ENCODE data around the gene KHDRBS1. TPM values are rescaled to one million over a fixed set of nuclear protein-coding genes. Genes with fewer than 3 reads are reported as not detected.
A peak's percentile ranks its signal among the peaks of the same experiment; 100 is the strongest.

KHDRBS1 gene
- total and polyA plus RNA-seq, 2 experiments from 2014 or later: 191 to 251 TPM

DNA sequence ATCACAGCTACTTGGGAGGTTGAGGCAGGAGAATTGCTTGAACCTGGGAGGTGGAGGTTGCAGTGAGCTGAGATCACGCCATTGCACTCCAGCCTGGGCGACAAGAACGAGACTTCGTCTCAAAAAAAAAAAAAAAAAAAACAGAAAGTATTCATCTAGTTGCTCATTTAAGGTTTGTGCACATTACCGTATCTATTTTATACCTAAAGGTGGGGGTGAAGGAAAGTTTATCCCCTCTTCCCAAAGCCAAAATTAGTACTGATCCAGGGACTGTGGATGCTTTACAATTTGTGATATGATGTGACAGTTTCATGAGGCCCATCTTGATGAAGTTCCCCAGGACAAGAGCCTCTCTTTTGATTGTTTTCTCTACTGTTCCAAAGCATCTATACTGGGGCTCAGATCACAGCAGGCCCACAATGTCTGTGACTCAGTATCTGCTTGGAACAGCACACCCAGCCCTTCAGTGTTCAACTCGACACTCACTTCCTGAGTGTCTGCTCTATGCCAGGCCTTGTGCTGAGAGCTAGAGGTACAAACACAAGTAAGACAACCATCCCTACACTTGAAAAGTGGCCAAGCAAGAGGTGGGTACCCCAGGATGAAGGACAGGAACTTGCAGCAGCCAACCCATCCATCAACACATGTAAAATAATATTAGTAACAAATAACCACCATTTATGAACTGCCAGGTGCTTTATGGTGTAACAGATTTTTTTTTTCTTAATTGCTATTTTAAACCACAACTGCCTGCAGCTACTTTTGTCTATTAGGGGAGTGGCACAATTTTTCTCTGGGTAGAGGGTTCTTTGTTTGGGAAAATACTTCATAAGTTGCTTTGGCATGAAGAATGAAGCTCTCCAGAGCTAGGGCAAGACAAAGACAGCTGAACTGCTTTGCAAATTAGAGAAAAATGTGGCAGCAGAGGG is 29.0 kb upstream of the KHDRBS1 start:
- Histone ChIP-seq H3K4me1 (ENCODE audit: insufficient read depth) (peaks cover 17% of the 10 kb centered on the region), H3K4me3 (no peak overlapping the region), H2AFZ (peak overlapping the region; percentile 75; the same call in 1 of the 2 replicates), H3F3A (replicated peaks; ENCODE audit: low read depth) (0 out of 2 replicates have a peak, but pooled peaks cover 4% of the 10 kb centered on the region), H3K9me2 (ENCODE audit: insufficient read depth) (no peaks in the 10 kb centered on the region), H4K20me1 (replicated peaks; ENCODE audit: insufficient read depth) (no peaks in the 10 kb centered on the region), H3K27me3 (ENCODE audit: insufficient read depth) (no peaks in the 10 kb centered on the region), H3K4me2 (no peak overlapping the region), H3K27ac (ENCODE audit: low read depth) (no peak overlapping the region), H3K79me2 (replicated peaks; ENCODE audit: insufficient read depth) (no peaks in the 10 kb centered on the region), H3K36me3 (ENCODE audit: insufficient read depth) (no peaks in the 10 kb centered on the region)
- no peak overlapping the region for H3K4me3 Mint-ChIP-seq
- H3K4me1 Mint-ChIP-seq: peaks cover 26% of the 10 kb centered on the region
- H3K36me3 Mint-ChIP-seq (ENCODE audit: low read depth): no peaks in the 10 kb centered on the region
- peaks cover 15% of the 10 kb centered on the region for H3K27me3 Mint-ChIP-seq (ENCODE audit: insufficient read depth, low read depth, poor library complexity)
- no peaks in the 10 kb centered on the region; the same call in 2 of the 3 replicates for H3K9me3 Mint-ChIP-seq
- TF ChIP-seq CTCF (conservative IDR thresholded peaks at IDR 0.05; ENCODE audit: low read depth in 2 of 2): no peak
- TF ChIP-seq JUNB (IDR thresholded peaks at IDR 0.05; ENCODE audit: unreplicated experiment): no peak
- TF ChIP-seq ZNF114 (CRISPR knock-in tag; IDR thresholded peaks at IDR 0.05): no peak
- ATAC-seq (no peak), DNase-seq (ENCODE audit: low spot score) (no peak)
- H3K27ac Mint-ChIP-seq: peak overlapping the region; percentile 11; the same call in 1 of the 2 replicates

GRCh38 chr1:31985430-31985829 is 28.2 kb upstream of the KHDRBS1 start:
- no peak overlapping the region for H3K4me3 Mint-ChIP-seq
- H3K27me3 Mint-ChIP-seq (ENCODE audit: insufficient read depth, low read depth, poor library complexity): peaks cover 15% of the 10 kb centered on the region
- Histone ChIP-seq H3K36me3 (ENCODE audit: insufficient read depth) (no peaks in the 10 kb centered on the region), H3K4me3 (no peak overlapping the region), H3K4me2 (no peak overlapping the region), H3K9me2 (ENCODE audit: insufficient read depth) (no peaks in the 10 kb centered on the region; the same call in 1 of the 2 replicates), H3K27me3 (ENCODE audit: insufficient read depth) (no peaks in the 10 kb centered on the region), H4K20me1 (replicated peaks; ENCODE audit: insufficient read depth) (no peaks in the 10 kb centered on the region), H3K27ac (ENCODE audit: low read depth) (no peak overlapping the region), H3F3A (replicated peaks; ENCODE audit: low read depth) (0 out of 2 replicates have a peak, but pooled peaks cover 4% of the 10 kb centered on the region), H3K79me2 (replicated peaks; ENCODE audit: insufficient read depth) (no peaks in the 10 kb centered on the region), H3K4me1 (ENCODE audit: insufficient read depth) (peaks cover 17% of the 10 kb centered on the region), H2AFZ (peak overlapping the region; percentile 75; the same call in 1 of the 2 replicates)
- H3K36me3 Mint-ChIP-seq (ENCODE audit: low read depth): no peaks in the 10 kb centered on the region; the same call in 2 of the 3 replicates
- H3K9me3 Mint-ChIP-seq: no peaks in the 10 kb centered on the region; the same call in 2 of the 3 replicates
- ATAC-seq (no peak; the same call in 2 of the 3 replicates), DNase-seq (ENCODE audit: low spot score) (no peak)
- no peak overlapping the region for H3K27ac Mint-ChIP-seq
- peaks cover 26% of the 10 kb centered on the region for H3K4me1 Mint-ChIP-seq
- no peak for TF ChIP-seq CREB1 (CRISPR knock-in tag; IDR thresholded peaks at IDR 0.05; ENCODE audit: low read depth)
- TF ChIP-seq EZH2 (IDR thresholded peaks at IDR 0.05; ENCODE audit: low read depth, unreplicated experiment): no peak
- TF ChIP-seq EZH2phosphoT487 (IDR thresholded peaks at IDR 0.05; ENCODE audit: unreplicated experiment): no peak
- TF ChIP-seq, protein P1, sequence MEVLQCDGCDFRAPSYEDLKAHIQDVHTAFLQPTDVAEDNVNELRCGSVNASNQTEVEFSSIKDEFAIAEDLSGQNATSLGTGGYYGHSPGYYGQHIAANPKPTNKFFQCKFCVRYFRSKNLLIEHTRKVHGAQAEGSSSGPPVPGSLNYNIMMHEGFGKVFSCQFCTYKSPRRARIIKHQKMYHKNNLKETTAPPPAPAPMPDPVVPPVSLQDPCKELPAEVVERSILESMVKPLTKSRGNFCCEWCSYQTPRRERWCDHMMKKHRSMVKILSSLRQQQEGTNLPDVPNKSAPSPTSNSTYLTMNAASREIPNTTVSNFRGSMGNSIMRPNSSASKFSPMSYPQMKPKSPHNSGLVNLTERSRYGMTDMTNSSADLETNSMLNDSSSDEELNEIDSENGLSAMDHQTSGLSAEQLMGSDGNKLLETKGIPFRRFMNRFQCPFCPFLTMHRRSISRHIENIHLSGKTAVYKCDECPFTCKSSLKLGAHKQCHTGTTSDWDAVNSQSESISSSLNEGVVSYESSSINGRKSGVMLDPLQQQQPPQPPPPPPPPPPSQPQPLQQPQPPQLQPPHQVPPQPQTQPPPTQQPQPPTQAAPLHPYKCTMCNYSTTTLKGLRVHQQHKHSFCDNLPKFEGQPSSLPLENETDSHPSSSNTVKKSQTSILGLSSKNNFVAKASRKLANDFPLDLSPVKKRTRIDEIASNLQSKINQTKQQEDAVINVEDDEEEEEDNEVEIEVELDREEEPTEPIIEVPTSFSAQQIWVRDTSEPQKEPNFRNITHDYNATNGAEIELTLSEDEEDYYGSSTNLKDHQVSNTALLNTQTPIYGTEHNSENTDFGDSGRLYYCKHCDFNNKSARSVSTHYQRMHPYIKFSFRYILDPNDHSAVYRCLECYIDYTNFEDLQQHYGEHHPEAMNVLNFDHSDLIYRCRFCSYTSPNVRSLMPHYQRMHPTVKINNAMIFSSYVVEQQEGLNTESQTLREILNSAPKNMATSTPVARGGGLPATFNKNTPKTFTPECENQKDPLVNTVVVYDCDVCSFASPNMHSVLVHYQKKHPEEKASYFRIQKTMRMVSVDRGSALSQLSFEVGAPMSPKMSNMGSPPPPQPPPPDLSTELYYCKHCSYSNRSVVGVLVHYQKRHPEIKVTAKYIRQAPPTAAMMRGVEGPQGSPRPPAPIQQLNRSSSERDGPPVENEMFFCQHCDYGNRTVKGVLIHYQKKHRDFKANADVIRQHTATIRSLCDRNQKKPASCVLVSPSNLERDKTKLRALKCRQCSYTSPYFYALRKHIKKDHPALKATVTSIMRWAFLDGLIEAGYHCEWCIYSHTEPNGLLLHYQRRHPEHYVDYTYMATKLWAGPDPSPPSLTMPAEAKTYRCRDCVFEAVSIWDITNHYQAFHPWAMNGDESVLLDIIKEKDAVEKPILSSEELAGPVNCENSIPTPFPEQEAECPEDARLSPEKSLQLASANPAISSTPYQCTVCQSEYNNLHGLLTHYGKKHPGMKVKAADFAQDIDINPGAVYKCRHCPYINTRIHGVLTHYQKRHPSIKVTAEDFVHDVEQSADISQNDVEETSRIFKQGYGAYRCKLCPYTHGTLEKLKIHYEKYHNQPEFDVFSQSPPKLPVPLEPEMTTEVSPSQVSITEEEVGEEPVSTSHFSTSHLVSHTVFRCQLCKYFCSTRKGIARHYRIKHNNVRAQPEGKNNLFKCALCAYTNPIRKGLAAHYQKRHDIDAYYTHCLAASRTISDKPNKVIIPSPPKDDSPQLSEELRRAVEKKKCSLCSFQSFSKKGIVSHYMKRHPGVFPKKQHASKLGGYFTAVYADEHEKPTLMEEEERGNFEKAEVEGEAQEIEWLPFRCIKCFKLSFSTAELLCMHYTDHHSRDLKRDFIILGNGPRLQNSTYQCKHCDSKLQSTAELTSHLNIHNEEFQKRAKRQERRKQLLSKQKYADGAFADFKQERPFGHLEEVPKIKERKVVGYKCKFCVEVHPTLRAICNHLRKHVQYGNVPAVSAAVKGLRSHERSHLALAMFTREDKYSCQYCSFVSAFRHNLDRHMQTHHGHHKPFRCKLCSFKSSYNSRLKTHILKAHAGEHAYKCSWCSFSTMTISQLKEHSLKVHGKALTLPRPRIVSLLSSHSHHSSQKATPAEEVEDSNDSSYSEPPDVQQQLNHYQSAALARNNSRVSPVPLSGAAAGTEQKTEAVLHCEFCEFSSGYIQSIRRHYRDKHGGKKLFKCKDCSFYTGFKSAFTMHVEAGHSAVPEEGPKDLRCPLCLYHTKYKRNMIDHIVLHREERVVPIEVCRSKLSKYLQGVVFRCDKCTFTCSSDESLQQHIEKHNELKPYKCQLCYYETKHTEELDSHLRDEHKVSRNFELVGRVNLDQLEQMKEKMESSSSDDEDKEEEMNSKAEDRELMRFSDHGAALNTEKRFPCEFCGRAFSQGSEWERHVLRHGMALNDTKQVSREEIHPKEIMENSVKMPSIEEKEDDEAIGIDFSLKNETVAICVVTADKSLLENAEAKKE (CRISPR knock-in tag; IDR thresholded peaks at IDR 0.05): no peak
- TF ChIP-seq ZNF331 (CRISPR knock-in tag; IDR thresholded peaks at IDR 0.05; ENCODE audit: low read depth): no peak

All from GM23338 (cell line).